Mesenchymal stem cell (in vitro differentiated cells and primary cell): Measurements from ENCODE around the gene OTOA.
"Not testable (repeated sequence)": the region's sequence is repeated elsewhere in the genome, so short reads cannot be mapped to it uniquely, and the experiment has no call there.

ENCODE experiments used
- DNase-seq: peaks from one replicate; pipeline ENCODE4 v3.0.0-alpha.2; 2013
- H2AFZ ChIP-seq: one replicate; pipeline ENCODE4 v1.6.1; 2013; ENCODE audit warnings: low read depth, mild to moderate bottlenecking, control low read depth, inconsistent platforms, low read length, moderate library complexity
- H2AK5ac ChIP-seq: 2 replicates; pipeline ENCODE4 v1.6.1; 2013; ENCODE audit warnings: low read length, moderate library complexity, mild to moderate bottlenecking, inconsistent platforms; ENCODE audit not compliant: severe bottlenecking
- H2BK120ac ChIP-seq: one replicate; pipeline ENCODE4 v1.6.1; 2013; ENCODE audit warnings: low read depth, mild to moderate bottlenecking, inconsistent platforms, low read length, moderate library complexity
- H2BK12ac ChIP-seq, 2 experiments: one replicate each; pipeline ENCODE4 v1.6.1; 2013; ENCODE audit warnings: inconsistent platforms in 2 of 2, low read length in 2 of 2, mild to moderate bottlenecking in 2 of 2, moderate library complexity in 2 of 2, control low read depth in 1 of 2
- H2BK15ac ChIP-seq: one replicate; pipeline ENCODE4 v1.6.1; 2013; ENCODE audit warnings: mild to moderate bottlenecking, low read depth, inconsistent platforms; ENCODE audit not compliant: poor library complexity, severe bottlenecking
- H2BK5ac ChIP-seq: 2 replicates; pipeline ENCODE4 v1.6.1; 2013; ENCODE audit warnings: low read depth, mild to moderate bottlenecking, low read length, control low read depth, inconsistent platforms; ENCODE audit not compliant: poor library complexity, severe bottlenecking
- H3K14ac ChIP-seq, 2 experiments: one replicate each; pipeline ENCODE4 v1.6.1; 2013; ENCODE audit warnings: inconsistent platforms in 2 of 2, low read length in 2 of 2, control low read depth in 1 of 2, mild to moderate bottlenecking in 1 of 2, moderate library complexity in 1 of 2
- H3K18ac ChIP-seq, 2 experiments: one replicate each; pipeline ENCODE4 v1.6.1; 2013; ENCODE audit warnings: inconsistent platforms in 2 of 2, low read length in 2 of 2, control low read depth in 1 of 2, low read depth in 1 of 2, mild to moderate bottlenecking in 1 of 2
- H3K23ac ChIP-seq, 2 experiments: one replicate each; pipeline ENCODE4 v1.6.1; 2013; ENCODE audit warnings: inconsistent platforms in 2 of 2, low read length in 2 of 2, mild to moderate bottlenecking in 2 of 2, moderate library complexity in 2 of 2, control low read depth in 1 of 2
- H3K27ac ChIP-seq: 2 replicates; pipeline ENCODE4 v1.5.1; 2013; ENCODE audit warnings: mild to moderate bottlenecking, moderate library complexity, low read length, control low read depth, inconsistent platforms; ENCODE audit not compliant: poor library complexity, severe bottlenecking
- H3K27me3 ChIP-seq, 2 experiments: 2 replicates each; pipeline versions ENCODE4 v1.6.1 to v1.7.0; 2013; ENCODE audit warnings: low read length in 2 of 2, mild to moderate bottlenecking in 2 of 2, moderate library complexity in 2 of 2, control low read depth in 1 of 2, inconsistent platforms in 1 of 2; ENCODE audit not compliant: control insufficient read depth in 1 of 2, insufficient read depth in 1 of 2
- H3K36me3 ChIP-seq, 2 experiments: 2 replicates each; pipeline versions ENCODE4 v1.6.1 to v1.7.0; 2013; ENCODE audit warnings: low read length in 2 of 2, control low read depth in 1 of 2, inconsistent platforms in 1 of 2, low read depth in 1 of 2, mild to moderate bottlenecking in 1 of 2; ENCODE audit not compliant: insufficient read depth in 2 of 2, control insufficient read depth in 1 of 2
- H3K4ac ChIP-seq, 2 experiments: one replicate each; pipeline ENCODE4 v1.6.1; 2013; ENCODE audit warnings: inconsistent platforms in 2 of 2, low read length in 2 of 2, mild to moderate bottlenecking in 2 of 2, moderate library complexity in 2 of 2, control low read depth in 1 of 2, low read depth in 1 of 2
- H3K4me1 ChIP-seq: 2 replicates; pipeline ENCODE4 v1.6.1; 2013; ENCODE audit warnings: low read depth, low read length, control low read depth; ENCODE audit not compliant: control insufficient read depth, insufficient read depth
- H3K4me2 ChIP-seq: 2 replicates; pipeline ENCODE4 v1.6.1; 2013; ENCODE audit warnings: low read length, mild to moderate bottlenecking, inconsistent platforms; ENCODE audit not compliant: poor library complexity, severe bottlenecking
- H3K4me3 ChIP-seq, 2 experiments: 2 replicates each; pipeline versions ENCODE4 v1.5.1 to v1.7.0; 2013; ENCODE audit warnings: low read length in 2 of 2, mild to moderate bottlenecking in 2 of 2, control low read depth in 1 of 2, low read depth in 1 of 2; ENCODE audit not compliant: insufficient read depth in 1 of 2
- H3K79me1 ChIP-seq: replicated peaks from 2 replicates; pipeline ENCODE4 v1.6.1; 2013; ENCODE audit warnings: mild to moderate bottlenecking, control low read depth, low read length, inconsistent platforms; ENCODE audit not compliant: poor library complexity, severe bottlenecking
- H3K9ac ChIP-seq: 2 replicates; pipeline ENCODE4 v1.7.0; 2013; ENCODE audit warnings: mild to moderate bottlenecking, low read length, moderate library complexity
- H3K9me3 ChIP-seq: 2 replicates; pipeline ENCODE4 v1.7.0; 2013; ENCODE audit warnings: mild to moderate bottlenecking, low read length; ENCODE audit not compliant: control insufficient read depth
- H4K8ac ChIP-seq: one replicate; pipeline ENCODE4 v1.6.1; 2013; ENCODE audit warnings: inconsistent platforms, mild to moderate bottlenecking, low read length, moderate library complexity
- H4K91ac ChIP-seq: one replicate; pipeline ENCODE4 v1.6.1; 2013; ENCODE audit warnings: mild to moderate bottlenecking, low read length, inconsistent platforms
- WGBS: methylation state at CpG from one replicate; pipeline ENCODE4 v1.1.7; 2013; ENCODE audit warnings: mixed read lengths; 5-methylcytosine and 5-hydroxymethylcytosine counted together

The OTOA gene

DNA sequence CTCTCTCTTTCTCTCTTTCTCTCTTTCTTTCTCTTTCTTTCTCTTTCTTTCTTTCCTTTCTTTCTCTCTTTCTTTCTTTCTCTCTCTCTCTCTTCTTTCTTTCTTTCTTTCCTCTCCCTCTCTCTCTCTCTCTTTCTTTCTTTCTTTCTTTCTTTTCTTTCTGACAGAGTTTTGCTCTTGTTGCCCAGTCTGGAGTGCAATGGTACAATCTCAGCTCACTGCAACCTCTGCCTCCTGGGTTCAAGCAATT, 50.5 kb downstream of the OTOA start:
- not testable (repeated sequence) for H3K9ac ChIP-seq, H3K4me1 ChIP-seq, H4K91ac ChIP-seq, H2BK15ac ChIP-seq, H3K18ac ChIP-seq, H3K4me2 ChIP-seq, H3K9me3 ChIP-seq, H3K4me3 ChIP-seq, H3K4ac ChIP-seq, H3K27ac ChIP-seq, H2AK5ac ChIP-seq, H3K36me3 ChIP-seq, H4K8ac ChIP-seq, H3K79me1 ChIP-seq, H3K14ac ChIP-seq, H2AFZ ChIP-seq, H2BK120ac ChIP-seq, H2BK12ac ChIP-seq, H2BK5ac ChIP-seq, DNase-seq, H3K27me3 ChIP-seq, H3K23ac ChIP-seq

- H3K14ac ChIP-seq: no peak overlapping the region
Observed at GRCh38 chr16:21717608-21718007, 53.8 kb downstream of the OTOA start.

DNA sequence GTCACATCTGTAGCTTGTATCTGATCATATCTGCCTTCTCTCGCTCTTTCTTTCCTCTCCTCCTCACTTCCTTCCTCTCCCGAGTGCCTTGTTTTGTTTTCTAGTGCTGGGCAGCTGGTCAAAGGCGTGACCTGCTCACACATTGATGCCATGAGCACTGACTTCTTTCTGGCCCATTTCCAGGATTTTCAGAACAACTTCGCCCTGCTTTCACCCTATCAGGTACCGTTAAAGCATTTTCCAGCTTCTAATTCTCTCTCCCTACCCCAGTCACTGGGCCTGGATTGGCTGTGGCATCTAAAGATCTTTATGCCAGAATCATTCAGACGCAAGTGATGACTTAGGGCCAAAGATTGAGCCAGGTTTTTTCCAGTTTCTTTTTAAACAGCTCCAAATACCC, 55.5 kb downstream of the OTOA start:
- no peak overlapping the region for H3K14ac ChIP-seq
- no peak overlapping the region for H2BK5ac ChIP-seq
- no peak overlapping the region for H3K4me3 ChIP-seq
- no peaks in the 10 kb centered on the region for H3K79me1 ChIP-seq
- no peaks in the 10 kb centered on the region for H3K4me1 ChIP-seq
- no peak overlapping the region for H3K4me2 ChIP-seq
- peaks cover 0 to 15% of the 10 kb centered on the region in 2 experiments for H3K27me3 ChIP-seq
- H3K4ac ChIP-seq: no peak overlapping the region
- H3K9ac ChIP-seq: no peak overlapping the region
- H2BK12ac ChIP-seq: no peak overlapping the region
- no peak for DNase-seq
- no peak overlapping the region for H2BK120ac ChIP-seq
- no peaks in the 10 kb centered on the region for H3K9me3 ChIP-seq
- H3K18ac ChIP-seq: no peak overlapping the region
- no peak overlapping the region for H4K91ac ChIP-seq
- no peak overlapping the region for H2BK15ac ChIP-seq
- H2AK5ac ChIP-seq: no peak overlapping the region
- WGBS: 81% methylated on average over 6 of the region's 6 CpGs
- no peak overlapping the region for H3K27ac ChIP-seq
- H3K23ac ChIP-seq: peak overlapping the region in 1 of 2 experiments; percentile 18
- no peak overlapping the region for H2AFZ ChIP-seq
- no peak overlapping the region for H4K8ac ChIP-seq
- no peaks in the 10 kb centered on the region for H3K36me3 ChIP-seq

More at GRCh38 chr16:21717608-21718007, 53.8 kb downstream of the OTOA start:
- no peak for DNase-seq
- no peak overlapping the region for H2BK5ac ChIP-seq
- no peaks in the 10 kb centered on the region for H3K4me1 ChIP-seq
- no peaks in the 10 kb centered on the region for H3K9me3 ChIP-seq
- no peak overlapping the region for H2BK15ac ChIP-seq
- no peak overlapping the region for H2BK120ac ChIP-seq
- no peak overlapping the region for H3K27ac ChIP-seq
- H3K36me3 ChIP-seq: no peaks in the 10 kb centered on the region
- no peak overlapping the region for H3K4ac ChIP-seq
- no peak overlapping the region for H2BK12ac ChIP-seq
- H3K9ac ChIP-seq: no peak overlapping the region
- H3K79me1 ChIP-seq: no peaks in the 10 kb centered on the region
- WGBS: 79% methylated on average over 10 of the region's 10 CpGs
- H2AFZ ChIP-seq: no peak overlapping the region
- no peak overlapping the region for H2AK5ac ChIP-seq
- no peak overlapping the region for H3K18ac ChIP-seq
- no peak overlapping the region for H3K23ac ChIP-seq
- peaks cover 0 to 4% of the 10 kb centered on the region in 2 experiments for H3K27me3 ChIP-seq
- H4K91ac ChIP-seq: no peak overlapping the region
- no peak overlapping the region for H4K8ac ChIP-seq
- H3K4me2 ChIP-seq: no peak overlapping the region
- no peak overlapping the region for H3K4me3 ChIP-seq

DNA sequence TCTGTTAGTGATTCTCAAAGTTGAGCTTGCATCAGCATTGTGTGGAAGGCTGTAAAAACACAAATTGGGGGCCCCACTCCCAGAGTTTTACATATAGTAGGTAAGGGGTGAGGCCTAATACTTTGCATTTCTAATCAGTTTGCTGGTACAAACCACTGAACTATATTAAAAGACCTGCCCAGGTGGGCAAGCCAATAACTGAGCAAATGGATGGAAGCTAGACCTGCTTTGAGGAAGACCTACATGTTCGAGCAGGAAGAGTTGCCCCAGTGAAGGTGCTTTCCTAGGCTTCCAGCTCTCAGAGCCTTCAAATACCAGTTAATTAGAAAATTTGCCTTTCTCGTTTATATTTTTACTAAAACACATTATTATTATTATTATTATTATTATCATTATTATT, 56.8 kb downstream of the OTOA start:
- no peaks in the 10 kb centered on the region for H3K4me1 ChIP-seq
- no peak overlapping the region for H2BK5ac ChIP-seq
- no peaks in the 10 kb centered on the region for H3K36me3 ChIP-seq
- no peak for DNase-seq
- no peak overlapping the region for H3K4me2 ChIP-seq
- 92% methylated on average over 1 of the region's 2 CpGs for WGBS
- H3K79me1 ChIP-seq: no peaks in the 10 kb centered on the region
- no peak overlapping the region for H3K23ac ChIP-seq
- no peaks in the 10 kb centered on the region for H3K9me3 ChIP-seq
- H3K4me3 ChIP-seq: no peak overlapping the region
- no peak overlapping the region for H2BK120ac ChIP-seq
- no peak overlapping the region for H4K91ac ChIP-seq
- H3K27me3 ChIP-seq: peaks cover 0 to 16% of the 10 kb centered on the region in 2 experiments
- H3K9ac ChIP-seq: no peak overlapping the region
- H2AK5ac ChIP-seq: no peak overlapping the region
- H3K27ac ChIP-seq: no peak overlapping the region
- H3K18ac ChIP-seq: no peak overlapping the region
- H2BK12ac ChIP-seq: no peak overlapping the region
- no peak overlapping the region for H2AFZ ChIP-seq
- no peak overlapping the region for H3K14ac ChIP-seq
- no peak overlapping the region for H4K8ac ChIP-seq
- H3K4ac ChIP-seq: no peak overlapping the region
- no peak overlapping the region for H2BK15ac ChIP-seq
